Naive thymus-derived CD8-positive, alpha-beta T cell (primary cell): Measurements from ENCODE around the gene TM4SF20. TPM values are rescaled to one million over a fixed set of nuclear protein-coding genes. Genes with fewer than 3 reads are reported as not detected.

ENCODE experiments used
- ATAC-seq, 2 donors: fragments of 150-1000 bp; cut with Tn5 transposase in 1 of 2; sonication (Bioruptor Pico), chemical (Tn5 transposase) in 1 of 2; 1 replicate in 1 of 2; 2 replicates in 1 of 2; pipeline ENCODE4 v1.10.0; 2021; ENCODE audit warnings: mild to moderate bottlenecking in 2 of 2, moderate library complexity in 2 of 2
- POLR2A ChIA-PET: fragments of 350-600 bp; sonication (Branson Sonifier 250); formaldehyde crosslinking; loops from one replicate; lab custom pipeline; 2021; ENCODE audit warnings: antibody characterized with exemption; lab: Charles Lee
- DNase-seq, 10 donors: peaks; one replicate each; pipeline versions ENCODE4 v3.0.0 to v3.0.0-alpha.2; 2020 to 2022
- H3K27ac Mint-ChIP-seq, 10 donors: one replicate each; pipeline ENCODE4 v1.8.0; 2020 to 2022; ENCODE audit warnings: mild to moderate bottlenecking in 10 of 10, mixed read lengths in 10 of 10, moderate library complexity in 4 of 10, inconsistent platforms in 1 of 10
- H3K27me3 Mint-ChIP-seq, 5 donors: one replicate each; pipeline ENCODE4 v1.8.0; 2021 to 2022; ENCODE audit warnings: mixed read lengths in 5 of 5
- H3K36me3 Mint-ChIP-seq, 3 donors: one replicate each; pipeline ENCODE4 v1.8.0; 2020 to 2022; ENCODE audit warnings: mixed read lengths in 3 of 3, mild to moderate bottlenecking in 2 of 3, inconsistent platforms in 1 of 3
- H3K4me1 Mint-ChIP-seq, 4 donors: one replicate each; pipeline ENCODE4 v1.8.0; 2021 to 2022; ENCODE audit warnings: mixed read lengths in 4 of 4
- H3K4me3 Mint-ChIP-seq, 10 donors: one replicate each; pipeline ENCODE4 v1.8.0; 2020 to 2022; ENCODE audit warnings: mild to moderate bottlenecking in 10 of 10, mixed read lengths in 10 of 10, moderate library complexity in 6 of 10, inconsistent platforms in 1 of 10
- H3K9me3 Mint-ChIP-seq, 9 donors: one replicate each; pipeline ENCODE4 v1.8.0; 2020 to 2022; ENCODE audit warnings: mixed read lengths in 9 of 9, mild to moderate bottlenecking in 3 of 9, inconsistent platforms in 1 of 9, moderate library complexity in 1 of 9
- polyA plus RNA-seq, 3 donors: library from polyadenylated mRNA; unstranded; fragments of 300-500 nt; fragmentation: Illumina TruSeq; gene quantifications; one replicate each; pipeline ENCODE4 v1.2.3, GENCODE V29; 2021
- total RNA-seq, 8 experiments: library from RNA in 2 of 8; stranded (reverse) in 2 of 8; gene quantifications; one replicate each; pipeline ENCODE4 v1.2.3 and lab custom pipeline; 2021 to 2026

Gene TM4SF20
- total and polyA plus RNA-seq, 5 experiments from 2014 or later, result not detected

DNA sequence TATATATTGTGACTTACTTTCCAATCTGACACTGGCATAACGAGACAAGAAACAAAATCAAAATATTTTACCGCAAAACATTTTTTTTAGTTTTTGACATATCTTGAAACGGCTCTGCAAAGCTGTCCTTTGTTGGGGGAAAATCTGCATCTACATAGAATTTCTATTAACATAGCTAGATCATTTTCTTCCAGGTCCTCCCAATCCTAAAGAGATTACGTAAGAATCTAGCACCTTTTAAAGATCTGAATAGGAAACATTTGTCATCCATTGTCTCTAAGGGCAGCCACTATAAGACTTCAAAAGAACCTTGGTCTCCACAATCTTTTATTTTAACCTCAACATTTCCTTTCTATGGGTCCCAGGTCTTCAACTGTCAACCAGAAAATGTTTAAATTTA is 55.3 kb downstream of the TM4SF20 start:
- Mint-ChIP-seq H3K36me3 (peaks cover 0 to 5% (median 2%) of the 10 kb centered on the region in 3 donors), H3K27ac (peak overlapping the region in 8 of 10 donors; percentile 88 to 97 (median 94)), H3K9me3 (peaks cover 0 to 2% (median 0%) of the 10 kb centered on the region in 9 donors), H3K4me3 (peak overlapping the region; percentile 90 to 98 (median 94)), H3K27me3 (peaks cover 0 to 7% (median 0%) of the 10 kb centered on the region in 5 donors), H3K4me1 (peaks cover 6 to 58% (median 48%) of the 10 kb centered on the region in 4 donors)
- DNase-seq (no peak), ATAC-seq (no peak)
- POLR2A ChIA-PET, result no interaction called here

GRCh38 chr2:227322530-227323205 is 56.4 kb downstream of the TM4SF20 start:
- Mint-ChIP-seq H3K27ac (peak overlapping the region in 3 of 10 donors; percentile 21 to 53 (median 41)), H3K9me3 (peaks cover 0 to 3% (median 0%) of the 10 kb centered on the region in 9 donors), H3K27me3 (peaks cover 0 to 7% (median 0%) of the 10 kb centered on the region in 5 donors), H3K4me3 (peak overlapping the region in 6 of 10 donors; percentile 1 to 41 (median 12)), H3K4me1 (peaks cover 4 to 46% (median 38%) of the 10 kb centered on the region in 4 donors), H3K36me3 (peaks cover 0 to 4% (median 3%) of the 10 kb centered on the region in 3 donors)
- ATAC-seq (no peak), DNase-seq (no peak)
- POLR2A ChIA-PET, result no interaction called here

GRCh38 chr2:227320305-227321094 is 58.6 kb downstream of the TM4SF20 start:
- H3K27me3 Mint-ChIP-seq, result peaks cover 0 to 15% (median 5%) of the 10 kb centered on the region in 5 donors
- DNase-seq, result no peak
- peaks cover 0 to 11% (median 2%) of the 10 kb centered on the region in 9 donors for H3K9me3 Mint-ChIP-seq
- POLR2A ChIA-PET, result no interaction called here
- ATAC-seq, result no peak
- H3K4me3 Mint-ChIP-seq, result no peak overlapping the region
- H3K27ac Mint-ChIP-seq, result no peak overlapping the region
- peaks cover 0 to 9% (median 8%) of the 10 kb centered on the region in 3 donors for H3K36me3 Mint-ChIP-seq
- peaks cover 2 to 24% (median 21%) of the 10 kb centered on the region in 4 donors for H3K4me1 Mint-ChIP-seq

GRCh38 chr2:227317834-227318233 is 61.3 kb downstream of the TM4SF20 start:
- no peak for DNase-seq
- no peak overlapping the region for H3K4me3 Mint-ChIP-seq
- peaks cover 0 to 11% (median 2%) of the 10 kb centered on the region in 9 donors for H3K9me3 Mint-ChIP-seq
- ATAC-seq, result no peak
- H3K36me3 Mint-ChIP-seq, result peaks cover 0 to 9% (median 8%) of the 10 kb centered on the region in 3 donors
- POLR2A ChIA-PET, result no interaction called here
- H3K27me3 Mint-ChIP-seq, result peaks cover 0 to 15% (median 5%) of the 10 kb centered on the region in 5 donors
- no peak overlapping the region for H3K27ac Mint-ChIP-seq
- H3K4me1 Mint-ChIP-seq, result peaks cover 2 to 6% (median 4%) of the 10 kb centered on the region in 4 donors

DNA sequence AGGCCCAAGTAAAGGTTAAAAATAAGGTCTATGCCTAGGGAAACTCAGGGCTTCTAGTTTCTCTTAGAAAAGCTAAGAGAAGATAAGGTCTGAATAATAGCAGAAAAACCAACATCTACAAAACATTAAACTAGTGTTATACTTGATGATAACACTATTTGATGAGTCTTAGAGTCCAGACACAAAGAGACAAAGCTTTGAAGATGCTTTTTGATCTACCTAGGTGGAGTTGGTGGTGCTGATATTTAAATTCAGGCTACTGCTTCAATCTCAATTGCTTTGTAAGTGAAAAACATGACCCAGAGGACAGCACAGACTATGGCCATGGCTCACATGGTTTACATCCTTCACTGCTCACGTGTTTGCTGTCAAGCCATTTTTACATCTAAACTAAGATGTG is 65.8 kb downstream of the TM4SF20 start:
- Mint-ChIP-seq H3K4me3 (no peak overlapping the region), H3K9me3 (peaks cover 0 to 11% (median 2%) of the 10 kb centered on the region in 9 donors), H3K36me3 (peaks cover 0 to 8% (median 7%) of the 10 kb centered on the region in 3 donors), H3K27me3 (peaks cover 0 to 15% (median 0%) of the 10 kb centered on the region in 5 donors), H3K27ac (no peak overlapping the region), H3K4me1 (no peaks in the 10 kb centered on the region)
- POLR2A ChIA-PET, result no interaction called here
- DNase-seq (no peak), ATAC-seq (no peak)

- ATAC-seq, result no peak
- Mint-ChIP-seq H3K27me3 (peaks cover 0 to 10% (median 0%) of the 10 kb centered on the region in 5 donors), H3K9me3 (peaks cover 0 to 10% (median 2%) of the 10 kb centered on the region in 9 donors), H3K27ac (no peak overlapping the region), H3K4me1 (no peaks in the 10 kb centered on the region), H3K36me3 (peaks cover 0 to 5% (median 4%) of the 10 kb centered on the region in 3 donors), H3K4me3 (no peak overlapping the region)
- POLR2A ChIA-PET, result no interaction called here
- no peak for DNase-seq
These were observed 66.5 kb downstream of the TM4SF20 start for GRCh38 chr2:227312579-227312978.

Other genes starting within 250 kb of the TM4SF20 start
- gene COL4A4, start 215.1 kb downstream of the TM4SF20 start, total RNA-seq, result under 1 TPM; 0.10 to 0.16 TPM
- gene COL4A4, start 215.1 kb downstream of the TM4SF20 start, polyA plus RNA-seq, result under 1 TPM; 0.02 to 0.05 (median 0.05) TPM
- under 1 TPM; 0.16 to 0.83 TPM for gene COL4A3, start 214.7 kb downstream of the TM4SF20 start, total RNA-seq
- gene COL4A3, start 214.7 kb downstream of the TM4SF20 start, polyA plus RNA-seq, result not detected
- 10 to 100 TPM; 61.6 to 66.3 TPM for gene MFF, start 54.1 kb downstream of the TM4SF20 start, total RNA-seq
- 100 to 1,000 TPM; 124 to 141 (median 134) TPM for gene MFF, start 54.1 kb downstream of the TM4SF20 start, polyA plus RNA-seq
- not detected for gene SCYGR1, start 8.6 kb upstream of the TM4SF20 start, total RNA-seq
- gene SCYGR1, start 8.6 kb upstream of the TM4SF20 start, polyA plus RNA-seq, result not detected
- 10 to 100 TPM; 52.9 to 55.0 TPM for gene AGFG1, start 92.8 kb upstream of the TM4SF20 start, total RNA-seq
- gene AGFG1, start 92.8 kb upstream of the TM4SF20 start, polyA plus RNA-seq, result 10 to 100 TPM; 11.8 to 41.5 (median 24.6) TPM
- not detected for gene SCYGR2, start 219.6 kb upstream of the TM4SF20 start, total RNA-seq
- gene SCYGR2, start 219.6 kb upstream of the TM4SF20 start, polyA plus RNA-seq, result not detected
- gene SCYGR3, start 235.5 kb upstream of the TM4SF20 start, total RNA-seq, result not detected
- gene SCYGR3, start 235.5 kb upstream of the TM4SF20 start, polyA plus RNA-seq, result not detected
- not detected for gene SCYGR4, start 238.2 kb upstream of the TM4SF20 start, total RNA-seq
- gene SCYGR4, start 238.2 kb upstream of the TM4SF20 start, polyA plus RNA-seq, result not detected